Measurements from ENCODE around the gene ACSS1.

Gene ACSS1

GRCh38 chr20:24966317-24967012 is 91.5 kb downstream of the ACSS1 start:
- Histone ChIP-seq H3K36me3 (ENCODE audit: insufficient read depth, insufficient read length, low read length) (peaks cover 83% of the 10 kb centered on the region), H3K9ac (ENCODE audit: insufficient read length, low read depth) (no peak overlapping the region), H3K4me3 (ENCODE audit: insufficient read length, low read depth) (no peak overlapping the region), H3K9me3 (ENCODE audit: insufficient read depth, low read length) (no peaks in the 10 kb centered on the region), H3K4me1 (ENCODE audit: insufficient read depth, insufficient read length) (no peaks in the 10 kb centered on the region), H3K27me3 (ENCODE audit: insufficient read depth, insufficient read length) (no peaks in the 10 kb centered on the region)
- TF ChIP-seq SUZ12 (IDR thresholded peaks at IDR 0.05; ENCODE audit: extremely low read depth, insufficient read depth, insufficient read length): no peak
- TF ChIP-seq ZNF274 (IDR thresholded peaks at IDR 0.05; ENCODE audit: low read depth, low read length): no peak
- no peak for TF ChIP-seq YY1 (IDR thresholded peaks at IDR 0.05; ENCODE audit: insufficient read depth, insufficient read length)
- DNase-seq (ENCODE audit: low read depth, low spot score): no peak

DNA sequence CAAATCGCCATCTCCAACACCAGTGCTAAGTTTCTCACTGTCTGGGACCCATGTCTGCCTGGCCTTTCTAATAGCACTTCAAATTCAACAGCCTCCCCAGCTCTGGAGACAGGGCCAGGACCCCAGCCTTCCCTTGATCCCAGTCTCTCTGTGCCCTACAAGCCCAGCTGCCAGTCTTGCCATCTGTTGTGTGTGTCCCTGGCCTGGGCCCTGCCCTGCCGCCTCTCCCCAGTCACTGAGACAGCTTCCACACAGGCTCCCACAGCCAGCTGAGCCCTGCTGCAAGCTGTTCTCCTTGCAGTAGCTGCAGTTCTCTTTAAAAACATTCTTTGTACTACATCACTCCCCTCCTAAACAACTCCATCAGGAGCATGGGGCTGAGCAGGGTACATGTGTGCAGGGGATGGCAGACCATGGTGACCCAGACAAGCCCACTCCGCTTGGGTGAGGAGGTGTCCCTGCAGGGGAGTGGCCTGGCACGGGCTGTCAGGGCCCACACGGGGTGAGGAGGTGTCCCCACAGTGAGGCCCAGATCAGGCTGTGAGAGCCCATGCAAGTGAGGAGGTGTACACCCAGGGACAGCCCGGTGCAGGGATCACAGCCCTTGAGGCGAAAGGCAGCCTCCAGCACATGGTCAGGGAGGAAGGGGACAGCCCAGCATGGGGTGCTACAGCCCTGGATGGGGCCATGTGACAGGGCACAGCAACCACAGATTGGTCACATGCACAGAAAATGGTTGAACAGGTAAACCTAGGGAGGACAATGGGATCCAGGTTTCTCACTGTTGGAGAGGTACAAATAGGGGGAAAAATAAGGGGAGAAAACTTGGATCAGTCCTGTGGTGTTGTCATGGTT is 92.6 kb downstream of the ACSS1 start:
- Histone ChIP-seq H3K4me3 (ENCODE audit: insufficient read length, low read depth) (no peak overlapping the region), H3K9ac (ENCODE audit: insufficient read length, low read depth) (no peak overlapping the region), H3K9me3 (ENCODE audit: insufficient read depth, low read length) (no peaks in the 10 kb centered on the region), H3K27me3 (ENCODE audit: insufficient read depth, insufficient read length) (no peaks in the 10 kb centered on the region), H3K4me1 (ENCODE audit: insufficient read depth, insufficient read length) (no peaks in the 10 kb centered on the region), H3K36me3 (ENCODE audit: insufficient read depth, insufficient read length, low read length) (peaks cover 86% of the 10 kb centered on the region)
- DNase-seq (ENCODE audit: low read depth, low spot score): no peak
- TF ChIP-seq YY1 (IDR thresholded peaks at IDR 0.05; ENCODE audit: insufficient read depth, insufficient read length) (no peak), ZNF274 (IDR thresholded peaks at IDR 0.05; ENCODE audit: low read depth, low read length) (no peak), SUZ12 (IDR thresholded peaks at IDR 0.05; ENCODE audit: extremely low read depth, insufficient read depth, insufficient read length) (no peak)

DNA sequence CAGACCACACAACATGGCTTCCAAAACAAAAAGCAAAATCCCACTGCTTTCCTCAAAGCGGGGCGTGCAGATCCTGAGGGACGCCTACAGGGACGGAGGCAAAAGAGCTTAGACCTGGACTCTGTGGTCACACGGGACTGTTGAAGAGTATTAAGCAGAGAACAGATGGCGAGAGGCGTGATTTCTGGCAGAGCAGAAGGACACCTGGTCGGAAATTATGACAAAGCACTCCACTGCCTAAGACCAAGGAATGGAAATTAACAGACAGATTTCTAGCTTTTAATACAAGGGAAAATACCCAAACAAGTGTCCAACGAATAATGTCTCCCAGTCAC is 93.5 kb downstream of the ACSS1 start:
- Histone ChIP-seq H3K4me1 (ENCODE audit: insufficient read depth, insufficient read length) (no peaks in the 10 kb centered on the region), H3K4me3 (ENCODE audit: insufficient read length, low read depth) (no peak overlapping the region), H3K9ac (ENCODE audit: insufficient read length, low read depth) (no peak overlapping the region), H3K9me3 (ENCODE audit: insufficient read depth, low read length) (no peaks in the 10 kb centered on the region), H3K36me3 (ENCODE audit: insufficient read depth, insufficient read length, low read length) (peaks cover 81% of the 10 kb centered on the region), H3K27me3 (ENCODE audit: insufficient read depth, insufficient read length) (no peaks in the 10 kb centered on the region)
- DNase-seq (ENCODE audit: low read depth, low spot score): no peak
- TF ChIP-seq ZNF274 (IDR thresholded peaks at IDR 0.05; ENCODE audit: low read depth, low read length) (no peak), SUZ12 (IDR thresholded peaks at IDR 0.05; ENCODE audit: extremely low read depth, insufficient read depth, insufficient read length) (no peak), YY1 (IDR thresholded peaks at IDR 0.05; ENCODE audit: insufficient read depth, insufficient read length) (no peak)

DNA sequence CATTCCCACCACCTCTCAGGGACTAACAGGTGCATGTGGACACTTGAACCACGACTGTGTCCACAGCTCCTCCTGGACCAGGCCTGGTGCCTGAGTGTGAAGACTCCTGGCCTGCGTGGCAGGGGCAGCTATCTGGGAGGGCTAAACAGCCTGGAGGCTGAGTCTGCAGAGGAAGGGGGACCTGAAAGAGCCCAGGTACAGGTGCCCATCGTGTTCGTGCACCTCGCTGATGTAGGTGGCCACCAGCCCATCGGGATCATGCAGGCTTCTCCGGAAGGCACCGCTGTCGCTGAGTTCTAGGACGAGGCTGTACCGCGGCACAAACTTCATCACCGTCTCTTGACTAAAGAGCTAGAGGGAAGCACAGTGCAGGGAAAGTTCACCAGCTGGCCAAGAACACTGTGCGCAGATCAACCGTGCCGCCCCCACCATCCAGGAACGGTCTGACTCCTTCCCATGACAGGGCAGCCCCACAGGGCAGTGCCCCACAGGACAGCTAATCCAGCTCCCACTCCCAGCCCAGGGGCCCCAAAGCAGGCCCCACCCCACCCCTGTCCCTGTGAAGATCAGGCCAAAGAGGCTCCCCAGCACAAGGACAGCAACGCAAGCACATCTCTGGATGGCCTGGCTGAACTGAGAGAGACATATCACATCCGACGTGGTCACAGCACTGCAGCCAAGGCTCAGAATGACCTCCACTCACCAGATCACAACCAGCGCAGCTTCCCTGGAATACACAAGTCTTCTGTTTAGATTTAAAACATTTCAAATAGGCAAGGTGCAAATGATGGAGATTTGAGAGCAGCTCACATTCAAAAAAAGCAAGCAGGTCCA is 94.0 kb downstream of the ACSS1 start:
- Histone ChIP-seq H3K9me3 (ENCODE audit: insufficient read depth, low read length) (no peaks in the 10 kb centered on the region), H3K36me3 (ENCODE audit: insufficient read depth, insufficient read length, low read length) (peaks cover 79% of the 10 kb centered on the region)
- TF ChIP-seq YY1 (IDR thresholded peaks at IDR 0.05; ENCODE audit: insufficient read depth, insufficient read length) (no peak), SUZ12 (IDR thresholded peaks at IDR 0.05; ENCODE audit: extremely low read depth, insufficient read depth, insufficient read length) (no peak), ZNF274 (IDR thresholded peaks at IDR 0.05; ENCODE audit: low read depth, low read length) (no peak)

DNA sequence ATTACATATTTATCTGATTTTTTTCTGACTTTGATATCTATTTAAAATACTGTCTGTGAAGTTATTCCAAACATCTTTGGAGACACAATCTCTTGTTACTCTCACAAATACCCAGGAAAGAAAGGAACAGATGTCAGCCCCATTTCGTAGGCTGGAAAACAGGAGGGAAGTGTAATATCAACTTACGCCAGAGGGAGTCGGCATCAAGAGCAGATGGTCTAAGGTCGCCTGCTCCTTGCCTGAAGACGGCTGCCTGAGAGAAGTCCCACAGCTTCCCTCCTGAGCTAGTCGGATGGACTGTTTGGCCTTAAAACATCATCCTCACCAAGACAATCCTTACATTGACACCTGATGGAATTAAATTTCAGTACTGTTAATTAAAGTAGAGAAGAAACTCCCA is 95.4 kb downstream of the ACSS1 start:
- TF ChIP-seq YY1 (IDR thresholded peaks at IDR 0.05; ENCODE audit: insufficient read depth, insufficient read length) (no peak), SUZ12 (IDR thresholded peaks at IDR 0.05; ENCODE audit: extremely low read depth, insufficient read depth, insufficient read length) (no peak), ZNF274 (IDR thresholded peaks at IDR 0.05; ENCODE audit: low read depth, low read length) (no peak)
- no peak overlapping the region for H3K9ac ChIP-seq (ENCODE audit: insufficient read length, low read depth)
- no peaks in the 10 kb centered on the region for H3K4me1 ChIP-seq (ENCODE audit: insufficient read depth, insufficient read length)
- H3K27me3 ChIP-seq (ENCODE audit: insufficient read depth, insufficient read length): no peaks in the 10 kb centered on the region
- H3K36me3 ChIP-seq (ENCODE audit: insufficient read depth, insufficient read length, low read length): peaks cover 79% of the 10 kb centered on the region
- DNase-seq (ENCODE audit: low read depth, low spot score): no peak
- H3K4me3 ChIP-seq (ENCODE audit: insufficient read length, low read depth): no peak overlapping the region
- no peaks in the 10 kb centered on the region for H3K9me3 ChIP-seq (ENCODE audit: insufficient read depth, low read length)

More for the DNA sequence above, 94.0 kb downstream of the ACSS1 start:
- Histone ChIP-seq H3K9ac (ENCODE audit: insufficient read length, low read depth) (no peak overlapping the region), H3K27me3 (ENCODE audit: insufficient read depth, insufficient read length) (no peaks in the 10 kb centered on the region), H3K4me1 (ENCODE audit: insufficient read depth, insufficient read length) (no peaks in the 10 kb centered on the region), H3K4me3 (ENCODE audit: insufficient read length, low read depth) (no peak overlapping the region)
- no peak for DNase-seq (ENCODE audit: low read depth, low spot score)

- Histone ChIP-seq H3K4me3 (ENCODE audit: insufficient read length, low read depth) (no peak overlapping the region), H3K4me1 (ENCODE audit: insufficient read depth, insufficient read length) (no peaks in the 10 kb centered on the region), H3K9me3 (ENCODE audit: insufficient read depth, low read length) (no peaks in the 10 kb centered on the region), H3K27me3 (ENCODE audit: insufficient read depth, insufficient read length) (no peaks in the 10 kb centered on the region), H3K36me3 (ENCODE audit: insufficient read depth, insufficient read length, low read length) (peaks cover 79% of the 10 kb centered on the region), H3K9ac (ENCODE audit: insufficient read length, low read depth) (no peak overlapping the region)
- TF ChIP-seq ZNF274 (IDR thresholded peaks at IDR 0.05; ENCODE audit: low read depth, low read length) (no peak), SUZ12 (IDR thresholded peaks at IDR 0.05; ENCODE audit: extremely low read depth, insufficient read depth, insufficient read length) (no peak), YY1 (IDR thresholded peaks at IDR 0.05; ENCODE audit: insufficient read depth, insufficient read length) (no peak)
- DNase-seq (ENCODE audit: low read depth, low spot score): no peak
These were observed 95.8 kb downstream of the ACSS1 start for GRCh38 chr20:24962182-24962492.
